ENCODE results near the gene VPREB3.

The VPREB3 gene

GRCh38 chr22:23763579-23763945 is 9.3 kb upstream of the VPREB3 start:
- no peak for TF ChIP-seq ISL1 (CRISPR knock-in tag; IDR thresholded peaks at IDR 0.05)
- TF ChIP-seq SNAI2 (CRISPR knock-in tag; IDR thresholded peaks at IDR 0.05) = no peak
- no peak for TF ChIP-seq ZC3H10 (CRISPR knock-in tag; IDR thresholded peaks at IDR 0.05)
- no peak for TF ChIP-seq ZNF8 (CRISPR knock-in tag; IDR thresholded peaks at IDR 0.05)
- TF ChIP-seq CSRNP3 (CRISPR knock-in tag; IDR thresholded peaks at IDR 0.05) = no peak
- no peak for TF ChIP-seq ZNF565 (CRISPR knock-in tag; conservative IDR thresholded peaks at IDR 0.05; ENCODE audit: low read depth)
- TF ChIP-seq ARNTL (CRISPR knock-in tag; IDR thresholded peaks at IDR 0.05; ENCODE audit: borderline replicate concordance, low read depth) = no peak
- TF ChIP-seq CSDC2 (CRISPR knock-in tag; IDR thresholded peaks at IDR 0.05) = no peak
- TF ChIP-seq PPARA (CRISPR knock-in tag; IDR thresholded peaks at IDR 0.05; ENCODE audit: borderline replicate concordance) = no peak
- TF ChIP-seq TCF4 (CRISPR knock-in tag; IDR thresholded peaks at IDR 0.05; ENCODE audit: borderline replicate concordance) = no peak
- TF ChIP-seq CREB5 (CRISPR knock-in tag; IDR thresholded peaks at IDR 0.05; ENCODE audit: low read depth) = no peak
- TF ChIP-seq BACH2 (CRISPR knock-in tag; IDR thresholded peaks at IDR 0.05; ENCODE audit: borderline replicate concordance) = no peak
- TF ChIP-seq ZFP3 (CRISPR knock-in tag; IDR thresholded peaks at IDR 0.05) = no peak
- TF ChIP-seq PATZ1 (CRISPR knock-in tag; IDR thresholded peaks at IDR 0.05; ENCODE audit: borderline replicate concordance) = no peak
- no peak for TF ChIP-seq ESRRG (CRISPR knock-in tag; IDR thresholded peaks at IDR 0.05)
- TF ChIP-seq GLIS3 (CRISPR knock-in tag; IDR thresholded peaks at IDR 0.05) = no peak
- TF ChIP-seq, protein P1, sequence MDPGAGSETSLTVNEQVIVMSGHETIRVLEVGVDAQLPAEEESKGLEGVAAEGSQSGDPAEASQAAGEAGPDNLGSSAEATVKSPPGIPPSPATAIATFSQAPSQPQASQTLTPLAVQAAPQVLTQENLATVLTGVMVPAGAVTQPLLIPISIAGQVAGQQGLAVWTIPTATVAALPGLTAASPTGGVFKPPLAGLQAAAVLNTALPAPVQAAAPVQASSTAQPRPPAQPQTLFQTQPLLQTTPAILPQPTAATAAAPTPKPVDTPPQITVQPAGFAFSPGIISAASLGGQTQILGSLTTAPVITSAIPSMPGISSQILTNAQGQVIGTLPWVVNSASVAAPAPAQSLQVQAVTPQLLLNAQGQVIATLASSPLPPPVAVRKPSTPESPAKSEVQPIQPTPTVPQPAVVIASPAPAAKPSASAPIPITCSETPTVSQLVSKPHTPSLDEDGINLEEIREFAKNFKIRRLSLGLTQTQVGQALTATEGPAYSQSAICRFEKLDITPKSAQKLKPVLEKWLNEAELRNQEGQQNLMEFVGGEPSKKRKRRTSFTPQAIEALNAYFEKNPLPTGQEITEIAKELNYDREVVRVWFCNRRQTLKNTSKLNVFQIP (CRISPR knock-in tag; IDR thresholded peaks at IDR 0.05; ENCODE audit: borderline replicate concordance, low read depth) = no peak
- TF ChIP-seq TSHZ2 (CRISPR knock-in tag; IDR thresholded peaks at IDR 0.05) = no peak
- TF ChIP-seq ZFP30 (CRISPR knock-in tag; IDR thresholded peaks at IDR 0.05) = no peak
- TF ChIP-seq OSR1 (CRISPR knock-in tag; IDR thresholded peaks at IDR 0.05) = no peak
- no peak for ATAC-seq

DNA sequence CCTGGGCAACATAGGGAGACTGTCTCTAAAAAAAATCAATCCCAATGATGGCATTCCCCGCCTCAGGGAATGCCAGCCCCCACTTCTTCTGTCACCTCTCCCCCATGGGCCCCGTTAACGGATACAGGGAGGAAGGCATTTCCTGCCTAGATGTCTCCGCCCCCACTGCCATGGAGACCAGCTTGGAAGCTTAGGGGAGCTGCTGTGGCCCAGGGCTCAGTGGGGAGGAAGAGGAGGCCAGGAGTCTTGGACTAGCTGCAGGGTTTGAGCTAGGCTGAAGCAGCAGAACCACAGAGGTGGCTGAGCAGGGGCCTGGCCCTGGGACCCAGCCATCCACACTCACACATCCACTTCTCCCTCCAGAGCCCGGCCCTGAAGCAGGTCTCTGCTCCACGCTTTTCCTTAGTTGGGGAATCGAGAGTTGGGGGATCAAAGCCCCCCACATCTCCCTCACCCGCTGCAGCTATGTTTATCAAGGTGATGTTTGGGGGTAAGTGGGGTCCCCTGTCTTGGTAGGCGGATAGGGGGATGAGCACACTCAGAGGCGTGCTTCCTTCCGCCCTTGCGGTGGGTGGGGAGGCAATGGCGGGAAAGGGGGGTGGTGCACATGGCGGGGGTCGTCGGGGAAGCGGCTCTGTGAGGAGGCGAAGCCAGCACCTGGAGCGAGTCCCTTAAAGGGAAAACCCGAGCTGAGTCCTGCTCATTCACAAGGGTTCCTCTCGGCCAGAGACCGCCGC is 8.8 kb upstream of the VPREB3 start, which contains the start of gene C22orf15:
Gene C22orf15, plus strand, starts transcription at position 149 of the 737 bp plus-strand sequence. Its CDS starts 317 bp downstream, at position 466.
- peak; percentile 44 for ATAC-seq
- TF ChIP-seq ZNF8 (CRISPR knock-in tag; IDR thresholded peaks at IDR 0.05) (no peak), ZFP3 (CRISPR knock-in tag; IDR thresholded peaks at IDR 0.05) (no peak), RARB (CRISPR knock-in tag; IDR thresholded peaks at IDR 0.05) (no peak), GLIS3 (CRISPR knock-in tag; IDR thresholded peaks at IDR 0.05) (no peak), ISL1 (CRISPR knock-in tag; IDR thresholded peaks at IDR 0.05) (no peak), OSR1 (CRISPR knock-in tag; IDR thresholded peaks at IDR 0.05) (no peak), CSRNP3 (CRISPR knock-in tag; IDR thresholded peaks at IDR 0.05) (no peak), TSHZ2 (CRISPR knock-in tag; IDR thresholded peaks at IDR 0.05) (no peak), ZNF70 (CRISPR knock-in tag; IDR thresholded peaks at IDR 0.05) (no peak), PPARA (CRISPR knock-in tag; IDR thresholded peaks at IDR 0.05; ENCODE audit: borderline replicate concordance) (no peak), ZNF565 (CRISPR knock-in tag; conservative IDR thresholded peaks at IDR 0.05; ENCODE audit: low read depth) (no peak), ESRRG (CRISPR knock-in tag; IDR thresholded peaks at IDR 0.05) (no peak)
- TF ChIP-seq, protein P1 (CRISPR knock-in tag; IDR thresholded peaks at IDR 0.05; ENCODE audit: borderline replicate concordance, low read depth) = no peak

All from SK-N-SH treated with all-trans-retinoic acid at 6 μM for 48 hours (cell line).